ENCODE measurements around the gene FAM177B.

GRCh38 chr1:222702210-222702609 lies 34.8 kb upstream of the FAM177B start:
- TF ChIP-seq SUZ12 (IDR thresholded peaks at IDR 0.05; ENCODE audit: extremely low read depth, insufficient read depth, insufficient read length) = no peak
- no peak for TF ChIP-seq ZNF274 (IDR thresholded peaks at IDR 0.05; ENCODE audit: low read depth, low read length)
- TF ChIP-seq YY1 (IDR thresholded peaks at IDR 0.05; ENCODE audit: insufficient read depth, insufficient read length) = no peak
